Keratinocyte (primary cell): ENCODE measurements around the gene DNAH17. TPM values are rescaled to one million over a fixed set of nuclear protein-coding genes. Genes with fewer than 3 reads are reported as not detected.

ENCODE experiments used
- DNase-seq: peaks from one replicate; pipeline ENCODE4 v3.0.0-alpha.2; 2011; ENCODE audit warnings: low read depth, missing footprints, low spot score
- FAIRE-seq: peaks from 2 replicates; lab custom pipeline; 2011; peaks lifted over from hg19 to GRCh38; lab: Jason Lieb, UNC
- H2AFZ ChIP-seq: 2 replicates; pipeline ENCODE4 v1.6.0; 2012; ENCODE audit warnings: low read length, control low read depth, inconsistent platforms; ENCODE audit not compliant: control insufficient read depth
- H3K27ac ChIP-seq: 2 replicates; pipeline ENCODE4 v1.5.1; 2011; ENCODE audit warnings: low read length; ENCODE audit not compliant: control insufficient read depth, insufficient read depth
- H3K27me3 ChIP-seq: 3 replicates; pipeline ENCODE4 v1.6.0; 2011; ENCODE audit warnings: low read length; ENCODE audit not compliant: control insufficient read depth, insufficient read depth; ENCODE audit errors: extremely low read depth
- H3K36me3 ChIP-seq, 2 experiments: 2 replicates in 1 of 2; 3 replicates in 1 of 2; pipeline ENCODE4 v1.5.1; 2011; ENCODE audit warnings: low read length in 2 of 2, mild to moderate bottlenecking in 1 of 2; ENCODE audit not compliant: control insufficient read depth in 2 of 2, insufficient read depth in 2 of 2; ENCODE audit errors: extremely low read depth in 1 of 2
- H3K4me1 ChIP-seq: 3 replicates; pipeline ENCODE4 v1.5.1; 2011; ENCODE audit warnings: low read length; ENCODE audit not compliant: control insufficient read depth, insufficient read depth; ENCODE audit errors: extremely low read depth
- H3K4me2 ChIP-seq: 3 replicates; pipeline ENCODE4 v1.6.0; 2011; ENCODE audit warnings: low read depth, low read length; ENCODE audit not compliant: control insufficient read depth, insufficient read depth; ENCODE audit errors: extremely low read depth
- H3K4me3 ChIP-seq, 3 experiments: fragments of 200-600 bp in 1 of 3; sonication (generic) in 1 of 3; 2 replicates in 2 of 3; 3 replicates in 1 of 3; pipeline ENCODE4 v1.5.1; 2011 to 2016; ENCODE audit warnings: low read length in 3 of 3, mild to moderate bottlenecking in 3 of 3, control low read depth in 2 of 3, inconsistent platforms in 1 of 3, low read depth in 1 of 3, mixed read lengths in 1 of 3, mixed run types in 1 of 3, moderate library complexity in 1 of 3; ENCODE audit not compliant: control insufficient read depth in 2 of 3, insufficient read depth in 2 of 3; ENCODE audit errors: extremely low read depth in 1 of 3
- H3K79me2 ChIP-seq: 2 replicates; pipeline ENCODE4 v1.6.0; 2012; ENCODE audit warnings: low read length; ENCODE audit not compliant: control insufficient read depth, insufficient read depth
- H3K9ac ChIP-seq: 3 replicates; pipeline ENCODE4 v1.6.0; 2011; ENCODE audit warnings: low read length; ENCODE audit not compliant: control insufficient read depth, insufficient read depth; ENCODE audit errors: extremely low read depth
- H3K9me1 ChIP-seq: 3 replicates; pipeline ENCODE4 v1.6.0; 2011; ENCODE audit warnings: low read length; ENCODE audit not compliant: control insufficient read depth, insufficient read depth; ENCODE audit errors: extremely low read depth
- H3K9me3 ChIP-seq: 2 replicates; pipeline ENCODE4 v1.5.1; 2012; ENCODE audit warnings: low read depth, low read length; ENCODE audit not compliant: control insufficient read depth
- H4K20me1 ChIP-seq: 3 replicates; pipeline ENCODE4 v1.6.0; 2011; ENCODE audit warnings: low read length; ENCODE audit not compliant: control insufficient read depth, insufficient read depth; ENCODE audit errors: extremely low read depth
- CTCF ChIP-seq, 3 experiments: IDR thresholded peaks in 1 of 3; conservative IDR thresholded peaks in 1 of 3; optimal IDR thresholded peaks in 1 of 3; 2 replicates in 2 of 3; 3 replicates in 1 of 3; pipeline versions ENCODE3 to v1.5.1; 2011; ENCODE audit warnings: low read length in 3 of 3, mild to moderate bottlenecking in 3 of 3, moderate library complexity in 2 of 3, control low read depth in 1 of 3, inconsistent platforms in 1 of 3; ENCODE audit not compliant: insufficient read depth in 2 of 3; ENCODE audit errors: extremely low read depth in 1 of 3
- EZH2 ChIP-seq: IDR thresholded peaks from one replicate; pipeline ENCODE4 v1.6.1; 2012; ENCODE audit warnings: inconsistent platforms, mild to moderate bottlenecking, low read length, moderate library complexity
- dilution Hi-C: fragments of 300-500 bp; cut with MboI; formaldehyde crosslinking; loops from one replicate; pipeline ENCODE4 v1.7.0; 2020; ENCODE audit warnings: low sequenced_read_pairs; ENCODE audit not compliant: extremely low pct_ligation_motif_present
- polyA plus RNA-seq, 5 experiments: library from polyadenylated mRNA; depleted of rRNA in 3 of 5; stranded (reverse) in 3 of 5; stranded (forward) in 1 of 5; unstranded in 1 of 5; fragments of >200 nt; gene quantifications; 1 replicate in 1 of 5; 2 replicates in 3 of 5; 3 replicates in 1 of 5; pipeline versions ENCODE4 v1.2.1 to v1.2.3, GENCODE V29; 2011 to 2012; ENCODE audit warnings: missing spikeins in 2 of 5, low read depth in 1 of 5, low replicate concordance in 1 of 5

DNAH17 gene
- polyA plus RNA-seq, 1 donor (not counting 4 experiments of a cell fraction or from before 2014, with no cell fraction given) = 0.16 TPM

- Histone ChIP-seq H3K79me2 (no peaks in the 10 kb centered on the region), H3K36me3 (no peaks in the 10 kb centered on the region), H3K27ac (no peak overlapping the region), H3K27me3 (no peaks in the 10 kb centered on the region), H3K9me3 (no peaks in the 10 kb centered on the region), H3K9me1 (no peaks in the 10 kb centered on the region), H3K4me2 (no peak overlapping the region), H3K9ac (no peak overlapping the region), H2AFZ (no peak overlapping the region), H4K20me1 (no peaks in the 10 kb centered on the region), H3K4me3 (no peak overlapping the region), H3K4me1 (no peaks in the 10 kb centered on the region)
- FAIRE-seq = no peak
- no peak for DNase-seq
- dilution Hi-C loops = no loop called here
- no peak for TF ChIP-seq EZH2
- no peak for TF ChIP-seq CTCF (optimal IDR thresholded peaks at IDR 0.05 in 1 of 3, IDR thresholded peaks at IDR 0.05 in 1 of 3, conservative IDR thresholded peaks at IDR 0.05 in 1 of 3; ENCODE audit: extremely low read depth in 1 of 3, insufficient read depth in 2 of 3, low read length in 3 of 3)
Observed at GRCh38 chr17:78522031-78522809, 55.0 kb downstream of the DNAH17 start.

GRCh38 chr17:78517421-78517820, 59.8 kb downstream of the DNAH17 start:
- H3K27ac ChIP-seq = no peak overlapping the region
- no peaks in the 10 kb centered on the region for H3K4me1 ChIP-seq
- H3K4me3 ChIP-seq = no peak overlapping the region
- no peaks in the 10 kb centered on the region for H3K36me3 ChIP-seq
- H3K79me2 ChIP-seq = no peaks in the 10 kb centered on the region
- dilution Hi-C loops = no loop called here
- H3K9ac ChIP-seq = no peak overlapping the region
- FAIRE-seq (no peak), DNase-seq (no peak)
- no peak overlapping the region for H3K4me2 ChIP-seq
- H2AFZ ChIP-seq = no peak overlapping the region
- no peaks in the 10 kb centered on the region for H3K27me3 ChIP-seq
- no peaks in the 10 kb centered on the region for H3K9me3 ChIP-seq
- TF ChIP-seq CTCF (optimal IDR thresholded peaks at IDR 0.05 in 1 of 3, IDR thresholded peaks at IDR 0.05 in 1 of 3, conservative IDR thresholded peaks at IDR 0.05 in 1 of 3; ENCODE audit: extremely low read depth in 1 of 3, insufficient read depth in 2 of 3, low read length in 3 of 3) = no peak
- TF ChIP-seq EZH2 = no peak
- no peaks in the 10 kb centered on the region for H4K20me1 ChIP-seq
- no peaks in the 10 kb centered on the region for H3K9me1 ChIP-seq
